Neutrophil (primary cell): ENCODE results near the gene IFT27.

Experiments
- H3K27ac ChIP-seq: fragments of 200-600 bp; sonication (generic); 2 replicates; pipeline ENCODE4 v1.5.1; 2016; ENCODE audit warnings: mild to moderate bottlenecking, moderate library complexity
- H3K27me3 ChIP-seq: fragments of 200-600 bp; sonication (generic); 2 replicates; pipeline ENCODE4 v1.6.0; 2016; ENCODE audit warnings: mild to moderate bottlenecking
- H3K36me3 ChIP-seq: fragments of 200-600 bp; sonication (generic); 2 replicates; pipeline ENCODE4 v1.5.1; 2017
- H3K4me1 ChIP-seq, 2 experiments: fragments of 200-600 bp in 1 of 2; sonication (generic) in 1 of 2; 1 replicate in 1 of 2; 2 replicates in 1 of 2; pipeline versions ENCODE4 v1.5.1 to v1.6.1; 2013 to 2016; ENCODE audit warnings: low read depth in 1 of 2, low read length in 1 of 2, mild to moderate bottlenecking in 1 of 2, moderate library complexity in 1 of 2; ENCODE audit not compliant: control insufficient read depth in 1 of 2, insufficient read depth in 1 of 2
- H3K4me3 ChIP-seq, 2 experiments: fragments of 200-600 bp in 1 of 2; sonication (generic) in 1 of 2; 1 replicate in 1 of 2; 2 replicates in 1 of 2; pipeline ENCODE4 v1.5.1; 2013 to 2016; ENCODE audit warnings: low read depth in 1 of 2, low read length in 1 of 2, mild to moderate bottlenecking in 1 of 2, moderate library complexity in 1 of 2
- H3K9me3 ChIP-seq: fragments of 200-600 bp; sonication (generic); 2 replicates; pipeline ENCODE4 v1.5.1; 2016
- CTCF ChIP-seq: fragments of 200-600 bp; sonication (generic); IDR thresholded peaks from 2 replicates; pipeline ENCODE4 v1.5.1; 2016; ENCODE audit warnings: antibody characterized with exemption

IFT27 gene

GRCh38 chr22:36726007-36726380, 49.9 kb downstream of the IFT27 start:
- Histone ChIP-seq H3K9me3 (no peaks in the 10 kb centered on the region), H3K27me3 (peaks cover 69% of the 10 kb centered on the region), H3K27ac (no peak overlapping the region), H3K36me3 (no peaks in the 10 kb centered on the region), H3K4me1 (no peaks in the 10 kb centered on the region), H3K4me3 (no peak overlapping the region)
- TF ChIP-seq CTCF, result no peak

GRCh38 chr22:36725366-36726006, 50.4 kb downstream of the IFT27 start:
- no peaks in the 10 kb centered on the region for H3K4me1 ChIP-seq
- H3K4me3 ChIP-seq, result no peak overlapping the region
- no peaks in the 10 kb centered on the region for H3K36me3 ChIP-seq
- H3K27ac ChIP-seq, result no peak overlapping the region
- H3K9me3 ChIP-seq, result no peaks in the 10 kb centered on the region
- no peak for TF ChIP-seq CTCF
- H3K27me3 ChIP-seq, result peaks cover 74% of the 10 kb centered on the region

DNA sequence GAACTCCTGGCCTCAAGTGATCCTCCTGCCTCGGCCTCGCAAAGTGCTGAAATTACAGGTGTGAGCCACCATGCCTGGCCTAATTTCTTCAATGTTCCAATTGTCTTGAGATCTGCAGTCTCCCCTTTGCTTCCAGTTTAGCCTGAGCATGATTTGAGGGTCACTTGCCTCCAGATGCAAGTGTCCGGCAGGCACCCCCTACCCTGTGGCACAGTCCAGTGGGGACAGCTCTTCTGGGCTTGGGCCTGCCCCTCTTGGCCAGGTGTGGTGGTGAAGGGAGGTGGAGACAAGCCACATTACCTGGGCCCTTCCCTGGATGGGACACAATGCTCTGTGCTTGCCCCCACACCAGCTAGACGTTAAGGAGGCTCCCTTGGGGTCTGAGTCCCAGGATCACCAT, 51.1 kb downstream of the IFT27 start:
- Histone ChIP-seq H3K27me3 (peaks cover 80% of the 10 kb centered on the region), H3K36me3 (no peaks in the 10 kb centered on the region), H3K27ac (no peak overlapping the region), H3K4me3 (no peak overlapping the region), H3K9me3 (no peaks in the 10 kb centered on the region), H3K4me1 (no peaks in the 10 kb centered on the region)
- TF ChIP-seq CTCF, result no peak

GRCh38 chr22:36722055-36722454, 53.9 kb downstream of the IFT27 start:
- Histone ChIP-seq H3K9me3 (no peaks in the 10 kb centered on the region), H3K4me3 (no peak overlapping the region), H3K27ac (no peak overlapping the region), H3K4me1 (no peaks in the 10 kb centered on the region), H3K27me3 (peaks cover 86% of the 10 kb centered on the region), H3K36me3 (no peaks in the 10 kb centered on the region)
- TF ChIP-seq CTCF, result no peak

- Histone ChIP-seq H3K27me3 (peaks cover 88% of the 10 kb centered on the region), H3K9me3 (no peaks in the 10 kb centered on the region), H3K4me3 (no peak overlapping the region), H3K36me3 (no peaks in the 10 kb centered on the region), H3K27ac (no peak overlapping the region), H3K4me1 (no peaks in the 10 kb centered on the region)
- TF ChIP-seq CTCF, result no peak
Observed at GRCh38 chr22:36715647-36716046, 60.3 kb downstream of the IFT27 start.

DNA sequence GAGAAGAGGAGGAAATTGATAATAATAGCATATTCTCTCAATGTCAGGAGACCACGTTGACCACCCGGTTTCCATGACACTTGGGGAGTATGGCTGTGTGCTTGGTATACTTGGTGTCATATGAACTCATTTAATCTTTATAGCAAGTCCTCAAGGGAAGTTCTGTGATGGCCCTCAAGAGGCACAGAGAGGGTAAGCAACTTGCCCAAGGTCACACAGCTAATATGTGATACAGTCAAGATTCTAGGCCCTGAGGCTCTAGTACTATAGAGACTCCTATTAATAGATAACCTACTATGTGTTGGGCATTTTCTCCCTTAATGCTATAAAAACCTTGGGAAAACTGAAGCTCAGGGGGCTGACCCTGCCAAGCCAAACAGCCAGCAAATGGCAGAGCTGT, 61.8 kb downstream of the IFT27 start:
- no peak overlapping the region for H3K27ac ChIP-seq
- H3K4me3 ChIP-seq, result no peak overlapping the region
- H3K36me3 ChIP-seq, result no peaks in the 10 kb centered on the region
- no peak for TF ChIP-seq CTCF
- peaks cover 84% of the 10 kb centered on the region for H3K27me3 ChIP-seq
- no peaks in the 10 kb centered on the region for H3K9me3 ChIP-seq
- no peaks in the 10 kb centered on the region for H3K4me1 ChIP-seq
